ENCODE measurements around the gene IFT52. TPM values are rescaled to one million over a fixed set of nuclear protein-coding genes. Genes with fewer than 3 reads are reported as not detected.

The IFT52 gene
- total and polyA plus RNA-seq, 2 of the 8 experiments (the other 6 are each of a cell fraction or from before 2014, with no cell fraction given) = 35.6 to 40.4 TPM

DNA sequence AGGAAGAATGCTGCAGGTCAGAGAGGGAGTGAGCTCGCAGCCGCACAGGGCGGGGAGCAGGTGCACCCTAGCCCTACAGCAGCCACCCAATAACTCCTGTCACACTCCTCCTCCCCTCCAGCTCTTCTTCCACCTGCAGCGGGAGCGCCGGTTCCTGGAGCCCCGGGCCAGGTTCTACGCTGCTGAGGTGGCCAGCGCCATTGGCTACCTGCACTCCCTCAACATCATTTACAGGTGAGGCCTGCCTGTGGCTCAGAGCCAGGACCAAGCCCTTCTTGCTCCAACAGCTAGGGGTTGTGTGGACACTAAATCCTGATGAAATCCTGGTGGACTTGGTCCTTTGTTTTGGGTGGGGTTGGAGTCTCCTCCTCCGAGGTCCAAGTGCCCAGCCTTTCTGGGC, 20.2 kb upstream of the IFT52 start:
- DNase-seq (ENCODE audit: low read depth in 1 of 2, low spot score in 2 of 2) (no peak), FAIRE-seq (no peak)
- Histone ChIP-seq H3K27me3 (replicated peaks in 1 of 4; ENCODE audit: control insufficient read depth in 3 of 4, extremely low read depth in 1 of 4, insufficient read depth in 3 of 4, low read length in 3 of 4) (no peaks in the 10 kb centered on the region), H2AK5ac (ENCODE audit: low read depth, low read length) (no peak overlapping the region), H3K14ac (ENCODE audit: insufficient read length) (no peak overlapping the region), H3K36me3 (ENCODE audit: control insufficient read depth in 2 of 4, insufficient read depth in 4 of 4, low read length in 3 of 4) (no peaks in the 10 kb centered on the region), H2BK15ac (ENCODE audit: low read length) (no peak overlapping the region), H3K56ac (replicated peaks; ENCODE audit: insufficient read length, low read depth, low read length) (no peak overlapping the region), H4K91ac (replicated peaks; ENCODE audit: insufficient read length, low read length) (no peak overlapping the region), H3K23ac (ENCODE audit: insufficient read length) (no peak overlapping the region), H3K79me2 (ENCODE audit: control insufficient read depth in 1 of 2, insufficient read depth in 2 of 2, low read length in 2 of 2) (no peaks in the 10 kb centered on the region), H3K18ac (ENCODE audit: extremely low read depth, low read length) (no peak overlapping the region), H3K4me3 (ENCODE audit: extremely low read depth in 1 of 4, insufficient read depth in 2 of 4, low read depth in 3 of 4, low read length in 4 of 4) (no peak overlapping the region), H4K8ac (ENCODE audit: extremely low read depth, insufficient read depth, low read length) (no peak overlapping the region), H3K9me3 (ENCODE audit: insufficient read depth in 2 of 2, low read depth in 1 of 2, low read length in 1 of 2) (no peaks in the 10 kb centered on the region), H2AFZ (ENCODE audit: low read length) (no peak overlapping the region), H2BK20ac (ENCODE audit: low read length) (no peak overlapping the region), H3K27ac (ENCODE audit: low read depth, low read length) (no peak overlapping the region), H3K4me2 (ENCODE audit: insufficient read depth in 1 of 2, low read depth in 2 of 2, low read length in 2 of 2) (no peak overlapping the region), H3K79me1 (ENCODE audit: low read depth, low read length) (no peaks in the 10 kb centered on the region), H3K4me1 (replicated peaks in 1 of 4; ENCODE audit: control insufficient read depth in 3 of 4, insufficient read depth in 4 of 4, low read length in 3 of 4) (no peaks in the 10 kb centered on the region), H3K9ac (replicated peaks in 1 of 4; ENCODE audit: extremely low read depth in 1 of 4, low read depth in 3 of 4, low read length in 3 of 4) (no peak overlapping the region), H2BK12ac (ENCODE audit: low read depth, low read length) (no peak overlapping the region), H3K4ac (replicated peaks; ENCODE audit: insufficient read length, low read depth, low read length) (no peak overlapping the region), H4K20me1 (replicated peaks in 1 of 2; ENCODE audit: control insufficient read depth in 1 of 2, insufficient read depth in 2 of 2, low read length in 2 of 2) (no peaks in the 10 kb centered on the region), H3K23me2 (ENCODE audit: low read depth, low read length) (no peaks in the 10 kb centered on the region), H2BK5ac (ENCODE audit: low read depth, low read length) (no peak overlapping the region), H2BK120ac (replicated peaks; ENCODE audit: low read depth, low read length) (no peak overlapping the region), H4K5ac (ENCODE audit: insufficient read length, low read depth, low read length) (no peak overlapping the region)
- POLR2A ChIA-PET (ENCODE audit: partially characterized antibody) = interaction anchor here (0.7 to 1.6 kb wide), 4 partner anchors 13 to 55 kb away, joined by 3 to 4 read pairs (median 3); partner anchors contain the start of gene IFT52
- CTCF ChIA-PET (ENCODE audit: partially characterized antibody) = interaction anchor here (0.9 to 7.7 kb wide), 4 partner anchors 11 to 32 kb away, joined by 3 to 43 read pairs (median 6); partner anchors contain the start of gene SGK2
- WGBS, 2 experiments (ENCODE audit: extremely low coverage in 1 of 2, insufficient coverage in 1 of 2, insufficient read length in 1 of 2, insufficient replicate concordance in 2 of 2, low coverage in 1 of 2, low lambda C conversion rate in 2 of 2, missing lambda C conversion rate in 1 of 2) = 90% methylated on average over 10 of the region's 10 CpGs; no CpG with 5 or more reads in 1 of the 2 experiments
- TF ChIP-seq MAX (IDR thresholded peaks at IDR 0.05) (no peak), TAF1 (IDR thresholded peaks at IDR 0.05; ENCODE audit: low read depth, low read length) (no peak), EP300 (IDR thresholded peaks at IDR 0.05; ENCODE audit: borderline replicate concordance in 1 of 2, low read depth in 2 of 2, low read length in 2 of 2) (no peak)

Measured in H1 (cell line).